ENCODE measurements around the gene CACNG4.

The CACNG4 gene

DNA sequence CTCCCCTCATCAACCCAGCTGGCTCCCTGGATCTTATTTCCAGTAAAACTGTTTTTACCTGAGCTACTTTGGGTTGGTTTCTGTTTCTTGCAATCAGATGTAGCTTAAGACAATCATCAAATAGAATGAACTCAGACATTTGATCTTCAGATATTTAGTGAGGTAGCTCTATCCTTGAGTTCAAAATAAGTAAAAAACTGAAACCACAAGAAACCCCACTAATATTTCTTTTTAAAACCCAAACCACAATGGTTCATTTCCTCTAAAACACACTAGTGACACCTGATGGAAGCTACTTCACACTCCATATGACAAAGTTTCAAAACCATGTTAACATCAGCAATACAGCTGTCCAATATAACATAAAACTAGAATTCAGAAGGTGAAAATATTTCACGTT lies 117.6 kb downstream of the CACNG4 start:
- H3K27me3 ChIP-seq (ENCODE audit: insufficient read depth, low read length) = no peaks in the 10 kb centered on the region
- no peaks in the 10 kb centered on the region for H3K4me1 ChIP-seq (ENCODE audit: control insufficient read depth, insufficient read depth, low read length, unreplicated experiment)
- no peak overlapping the region for H3K4me3 ChIP-seq (ENCODE audit: low read depth, low read length)
- H3K79me2 ChIP-seq (ENCODE audit: control insufficient read depth, insufficient read depth, low read length, unreplicated experiment) = peaks cover 3% of the 10 kb centered on the region
- peaks cover 6% of the 10 kb centered on the region; the same call in 1 of the 2 replicates for H3K36me3 ChIP-seq (ENCODE audit: insufficient read depth, low read length)
- H3K27ac ChIP-seq (ENCODE audit: low read depth, low read length) = no peak overlapping the region
- H2AFZ ChIP-seq (ENCODE audit: low read length, unreplicated experiment) = no peak overlapping the region
